ENCODE measurements around the gene MYH7.

Gene MYH7

DNA sequence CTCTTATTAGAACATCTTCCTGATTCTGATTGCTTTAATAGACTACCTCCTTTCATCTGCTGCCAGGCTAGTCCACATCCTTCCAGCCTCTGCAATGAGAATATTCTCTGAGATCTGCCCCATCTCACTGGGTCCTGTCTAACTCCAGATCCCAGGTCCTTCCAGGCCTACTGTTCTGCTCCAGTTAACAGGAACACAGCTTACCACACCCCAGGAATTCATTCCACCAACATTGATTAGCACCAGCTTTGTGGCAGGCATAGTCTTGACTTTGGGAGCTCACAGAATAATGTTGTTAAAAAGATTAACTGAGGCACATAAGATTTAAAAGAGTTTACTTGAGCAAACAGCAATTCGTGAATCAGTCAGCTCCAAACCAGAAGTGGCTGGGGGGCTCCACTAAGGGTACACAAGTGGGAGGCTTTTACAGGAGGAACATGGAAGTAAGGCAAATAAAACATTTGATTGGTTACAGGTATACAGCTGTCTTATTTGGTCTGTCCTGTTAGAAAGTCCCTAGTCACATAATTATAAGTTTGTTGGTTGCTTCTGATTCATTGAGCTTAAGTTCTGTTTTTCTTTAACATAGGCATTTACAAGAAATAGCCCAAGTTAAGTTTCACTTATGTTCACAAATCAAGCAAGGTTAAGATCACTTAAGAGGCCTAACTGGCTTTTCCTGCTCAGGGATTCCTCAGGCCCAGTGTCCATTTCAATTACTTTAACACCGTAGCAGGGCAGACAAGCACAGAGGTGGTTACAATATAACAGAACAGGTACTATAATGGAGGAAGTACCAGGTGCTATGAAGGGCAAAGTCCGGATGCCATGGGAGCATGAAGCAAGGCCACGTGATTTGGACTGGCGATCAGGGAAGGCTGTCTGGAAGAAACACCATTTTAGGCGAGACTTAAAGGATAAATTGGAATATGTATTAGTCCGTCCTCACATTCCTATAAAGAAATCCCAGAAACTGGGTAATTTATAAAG is 12.2 kb upstream of the MYH7 start:
- peak; percentile 84 for FAIRE-seq

DNA sequence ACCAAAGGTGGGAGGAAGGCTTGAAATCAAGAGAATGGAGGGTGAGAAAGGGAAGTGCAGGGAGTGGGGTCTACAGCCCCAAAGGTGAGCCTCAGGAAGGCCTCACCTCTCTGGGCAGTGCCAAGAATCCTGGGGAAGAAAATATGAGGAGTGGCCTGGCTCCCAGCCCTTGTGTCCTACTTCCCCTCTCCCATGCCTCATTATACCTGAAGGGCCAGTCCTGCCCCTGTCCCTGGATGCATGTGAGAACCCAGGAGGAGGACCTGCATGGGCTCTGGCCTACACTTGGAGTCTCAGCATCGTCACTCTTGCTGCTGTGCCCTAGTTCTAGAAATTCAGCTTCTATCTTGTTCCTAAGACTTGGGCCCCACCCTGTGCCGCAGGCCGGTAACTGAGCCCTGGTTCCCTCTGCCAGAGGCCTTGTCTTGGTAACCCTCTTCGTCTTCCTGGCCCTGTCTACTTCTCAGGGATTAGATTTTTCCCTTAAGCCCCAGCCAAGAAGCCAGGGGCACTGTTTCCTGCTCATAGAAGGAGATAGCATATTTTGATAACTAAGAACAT is 10.9 kb upstream of the MYH7 start:
- FAIRE-seq = no peak

DNA sequence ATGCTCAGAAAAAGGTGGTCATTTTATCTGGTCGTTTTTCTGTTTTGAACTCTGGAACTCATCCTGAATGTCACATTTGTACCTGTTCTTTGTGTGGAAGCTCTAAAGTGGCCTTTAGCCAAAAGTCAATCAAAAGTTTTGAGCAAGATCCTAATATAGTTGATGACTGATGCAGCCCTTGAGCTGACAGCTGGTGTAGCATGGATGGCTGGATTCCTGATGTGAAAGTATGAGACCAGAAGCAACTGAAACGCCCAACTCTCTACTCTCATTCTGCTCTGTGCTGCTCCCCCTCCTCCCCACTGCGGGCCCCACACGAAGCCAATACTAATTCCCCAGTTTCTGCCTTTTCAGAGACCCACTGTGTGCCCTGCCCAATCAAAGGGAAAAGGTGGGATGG is 10.3 kb upstream of the MYH7 start:
- FAIRE-seq = no peak

DNA sequence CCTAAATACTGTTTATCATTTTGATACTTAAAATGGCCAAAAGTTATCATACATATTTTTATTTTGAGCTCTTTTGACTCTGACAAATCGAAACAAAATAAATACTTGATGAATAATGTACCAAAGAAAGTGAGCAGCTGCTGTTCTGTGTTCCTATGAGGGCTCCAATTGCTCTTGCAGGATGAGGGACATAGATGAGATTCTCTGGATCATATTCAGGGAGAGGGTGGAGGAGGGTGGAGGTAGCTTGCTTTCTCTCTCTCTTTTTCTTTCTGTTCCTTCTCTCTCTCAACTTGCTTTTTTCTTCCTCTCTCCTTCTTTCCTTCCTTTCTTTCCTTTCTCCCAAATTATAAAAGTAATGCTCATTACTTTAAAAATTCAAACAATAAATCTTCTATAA is 8.9 kb upstream of the MYH7 start:
- FAIRE-seq = no peak

DNA sequence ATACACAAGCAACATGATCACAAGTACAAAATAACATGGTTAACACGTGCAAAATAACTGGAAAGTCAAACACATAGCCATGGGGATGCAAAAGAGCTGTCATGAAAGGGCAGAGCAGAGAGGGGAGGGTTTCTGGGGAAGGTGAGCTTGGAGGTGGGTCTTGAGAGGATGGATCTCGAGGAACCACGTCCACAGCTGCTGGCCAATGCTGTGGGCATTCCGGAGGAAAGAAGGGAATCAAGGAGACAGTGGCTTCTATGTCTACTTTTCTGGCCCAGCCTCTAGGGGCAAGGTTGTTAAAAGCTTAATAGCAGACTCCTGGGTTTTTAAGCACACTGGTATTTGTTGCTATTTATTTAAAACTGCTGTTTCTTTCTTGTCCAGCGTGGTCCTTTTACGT is 8.4 kb upstream of the MYH7 start:
- no peak for FAIRE-seq

DNA sequence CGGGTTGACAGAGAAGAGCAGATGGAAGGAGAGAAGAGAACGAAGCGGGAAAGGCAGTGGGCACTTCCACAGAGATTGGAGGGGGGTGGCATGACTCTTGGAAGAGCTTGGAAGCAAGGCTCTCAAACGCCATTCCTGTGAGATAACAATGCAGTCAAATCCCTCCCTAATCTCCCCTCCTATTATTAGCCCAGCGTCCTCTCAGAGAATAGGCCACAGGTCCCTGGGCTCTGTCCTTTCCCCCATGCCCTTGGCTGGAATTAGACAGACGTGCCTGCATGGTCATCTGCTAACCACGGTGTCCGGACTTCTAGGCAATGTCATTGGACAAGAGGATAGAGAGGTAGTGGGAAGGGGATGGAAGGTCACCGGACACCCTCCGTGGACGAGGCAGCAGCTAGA is 8.0 kb upstream of the MYH7 start:
- FAIRE-seq = no peak

DNA sequence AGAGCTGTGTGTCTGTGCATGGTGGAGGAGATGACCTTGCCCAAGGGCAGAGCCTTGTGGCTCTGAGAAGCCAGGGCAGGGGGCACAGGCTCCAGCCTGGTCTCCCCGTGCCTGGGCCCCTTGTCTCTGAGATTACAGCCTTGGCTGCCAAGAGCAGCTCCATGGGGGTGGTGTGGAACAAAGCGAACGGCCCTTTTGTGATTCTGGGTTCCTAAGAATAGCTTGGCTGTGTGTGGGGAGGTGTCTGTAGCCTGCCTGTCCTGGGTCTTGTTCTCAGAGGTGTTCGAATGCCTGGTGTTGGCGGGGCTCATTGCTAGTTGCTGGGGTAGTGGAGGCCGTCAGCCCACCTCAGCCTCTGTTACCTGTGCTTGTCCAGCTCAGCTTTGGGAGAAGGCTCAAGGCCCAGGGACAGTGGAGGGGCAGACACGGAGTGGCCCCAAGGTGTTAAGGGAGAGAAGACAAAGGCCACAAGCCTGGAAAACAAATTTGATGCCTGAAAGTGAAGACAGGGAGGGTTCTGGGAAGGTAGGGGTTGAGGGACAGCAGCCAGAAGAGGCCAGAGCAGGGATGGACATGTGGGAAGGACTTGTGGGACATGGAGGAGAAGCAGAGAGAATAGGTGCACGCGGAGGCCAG is 7.4 kb upstream of the MYH7 start:
- no peak for FAIRE-seq

DNA sequence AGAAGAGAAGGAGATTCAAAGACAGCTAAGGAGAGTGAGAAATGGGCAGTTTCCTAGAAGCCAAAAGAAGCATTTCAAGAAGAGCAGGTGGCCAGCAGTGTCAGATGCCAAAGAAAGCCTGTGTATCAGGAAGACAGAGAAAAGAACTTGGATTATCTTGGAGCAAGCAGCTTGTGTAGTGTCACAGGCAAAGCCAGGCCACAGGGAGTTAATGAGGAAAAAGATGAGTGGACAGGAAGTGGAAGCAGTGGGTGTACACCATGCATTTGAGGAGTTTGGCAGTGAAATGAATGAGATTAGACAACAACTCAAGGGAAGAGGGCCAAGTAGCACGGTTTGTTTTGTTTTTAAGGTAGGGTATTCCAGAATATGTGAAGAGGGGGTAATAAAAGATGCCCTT is 5.6 kb upstream of the MYH7 start:
- FAIRE-seq = no peak

DNA sequence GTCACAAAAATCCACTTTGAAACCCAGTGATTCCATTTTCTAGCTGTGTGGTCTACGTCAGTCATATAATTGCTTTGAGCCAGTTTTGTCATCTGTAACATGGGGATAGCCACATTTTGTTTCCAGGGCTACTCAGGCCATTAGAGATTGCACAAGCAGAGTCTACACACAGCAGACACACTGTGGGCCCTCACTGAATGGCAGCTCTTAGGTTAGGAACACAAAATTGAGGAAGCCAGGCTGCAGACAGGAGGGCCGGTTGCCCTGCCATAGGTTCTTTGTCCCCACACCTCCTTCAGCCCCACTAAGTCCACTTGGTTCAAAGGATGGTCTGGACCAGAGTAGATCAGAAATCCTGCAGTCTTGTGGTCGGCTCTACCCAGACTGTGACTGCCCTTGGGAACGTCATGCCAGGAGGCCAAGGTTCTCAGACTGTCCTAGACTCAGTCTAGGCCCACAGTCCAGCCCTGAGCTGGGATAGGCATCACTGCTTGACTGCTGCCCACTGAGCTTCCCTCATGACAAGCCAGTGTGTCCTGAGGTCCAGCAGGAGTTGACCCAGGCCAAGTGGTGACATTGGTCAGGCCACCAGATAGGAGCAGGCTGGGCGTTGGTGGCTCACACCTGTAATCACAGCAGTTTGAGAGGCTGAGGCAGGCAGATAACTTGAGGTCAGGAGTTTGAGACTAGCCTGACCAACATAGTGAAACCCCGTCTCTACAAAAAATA is 3.8 kb upstream of the MYH7 start:
- no peak for FAIRE-seq

DNA sequence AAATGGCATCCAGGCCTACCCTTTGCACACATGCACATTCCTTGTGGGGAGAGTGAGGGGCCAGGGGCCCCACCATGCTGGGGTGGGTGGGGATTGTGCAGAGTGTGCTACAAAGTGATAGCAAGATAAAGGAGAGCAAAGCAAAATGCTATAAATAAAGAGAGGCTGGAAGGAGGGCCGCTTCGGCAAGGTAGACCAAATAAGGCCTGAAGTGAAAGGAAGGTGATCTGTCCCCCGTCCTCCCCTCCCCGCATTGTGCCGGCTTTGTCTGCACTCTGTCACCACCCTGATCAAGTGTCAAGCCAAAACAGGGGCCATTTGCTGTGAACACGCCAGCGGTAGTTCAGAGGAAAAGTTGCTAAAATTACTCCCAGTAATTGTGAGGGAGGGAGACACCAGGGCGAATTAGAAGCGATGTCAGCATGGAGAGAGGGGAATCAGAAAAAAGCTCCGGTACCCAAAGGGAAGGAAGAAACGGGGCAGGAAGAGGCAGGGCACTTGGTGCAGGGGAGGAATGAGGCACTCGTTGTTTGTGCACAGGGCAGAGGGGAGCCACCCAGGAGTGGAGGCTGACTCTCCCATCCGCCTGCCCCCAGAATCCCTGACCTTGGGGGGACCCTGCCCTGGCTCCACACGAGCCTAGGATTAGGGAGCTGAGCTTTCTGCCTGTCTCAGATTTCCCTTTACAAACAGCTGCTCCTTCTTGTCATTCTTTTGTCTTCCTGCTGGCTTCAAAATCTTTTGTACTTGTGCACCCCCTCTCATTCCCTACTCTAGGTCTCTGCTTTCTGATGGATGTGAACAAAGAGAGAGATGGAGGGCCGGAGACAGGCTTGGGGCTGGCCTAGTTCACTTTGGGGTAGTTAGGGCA is 2.9 kb upstream of the MYH7 start:
- no peak for FAIRE-seq

DNA sequence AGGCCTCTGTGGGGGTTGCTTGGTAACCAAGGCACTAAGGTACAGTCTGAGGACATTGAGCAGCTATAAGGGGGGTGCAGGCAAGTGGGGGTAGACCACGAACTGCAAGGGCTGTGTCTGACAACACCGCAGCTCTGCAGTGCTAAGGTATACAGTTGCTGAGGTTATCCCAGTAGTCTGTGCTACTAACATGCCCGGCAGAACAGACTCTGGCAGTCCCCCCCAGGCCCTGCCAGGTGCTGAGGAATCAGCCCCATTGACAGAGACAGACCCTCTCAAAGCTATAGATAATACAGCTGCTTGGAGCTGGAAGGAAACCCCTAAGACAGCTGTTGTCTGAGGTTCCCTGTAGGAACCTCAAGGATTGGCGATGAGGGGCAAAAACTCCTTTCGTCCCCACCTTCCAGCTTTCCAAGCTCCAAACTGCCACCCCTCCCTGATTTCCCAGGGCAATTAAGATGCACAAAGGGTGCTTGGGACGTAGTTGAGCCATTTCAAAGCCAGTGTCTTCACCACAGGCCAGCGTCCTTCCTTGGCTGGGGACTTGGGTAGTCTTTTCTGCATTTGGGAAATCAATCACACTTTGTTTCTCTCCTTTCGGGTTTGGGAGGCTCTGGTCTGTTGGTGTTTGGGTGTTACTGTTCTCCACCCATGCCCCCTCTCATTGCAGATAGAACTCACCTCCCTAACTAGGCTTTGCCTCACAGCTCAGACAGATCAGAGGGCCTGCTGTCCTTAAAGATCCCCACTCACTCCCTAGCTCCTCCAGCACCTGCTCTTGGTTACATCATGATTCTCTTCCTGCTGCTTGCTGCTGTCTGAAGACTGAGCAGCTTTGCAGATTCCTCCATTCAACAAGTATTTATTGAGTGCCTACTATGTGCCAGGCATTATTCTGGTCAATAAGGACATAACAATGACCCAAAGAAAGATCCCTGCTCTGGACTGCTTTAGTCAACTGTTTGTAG is 2.0 kb upstream of the MYH7 start:
- FAIRE-seq = no peak

DNA sequence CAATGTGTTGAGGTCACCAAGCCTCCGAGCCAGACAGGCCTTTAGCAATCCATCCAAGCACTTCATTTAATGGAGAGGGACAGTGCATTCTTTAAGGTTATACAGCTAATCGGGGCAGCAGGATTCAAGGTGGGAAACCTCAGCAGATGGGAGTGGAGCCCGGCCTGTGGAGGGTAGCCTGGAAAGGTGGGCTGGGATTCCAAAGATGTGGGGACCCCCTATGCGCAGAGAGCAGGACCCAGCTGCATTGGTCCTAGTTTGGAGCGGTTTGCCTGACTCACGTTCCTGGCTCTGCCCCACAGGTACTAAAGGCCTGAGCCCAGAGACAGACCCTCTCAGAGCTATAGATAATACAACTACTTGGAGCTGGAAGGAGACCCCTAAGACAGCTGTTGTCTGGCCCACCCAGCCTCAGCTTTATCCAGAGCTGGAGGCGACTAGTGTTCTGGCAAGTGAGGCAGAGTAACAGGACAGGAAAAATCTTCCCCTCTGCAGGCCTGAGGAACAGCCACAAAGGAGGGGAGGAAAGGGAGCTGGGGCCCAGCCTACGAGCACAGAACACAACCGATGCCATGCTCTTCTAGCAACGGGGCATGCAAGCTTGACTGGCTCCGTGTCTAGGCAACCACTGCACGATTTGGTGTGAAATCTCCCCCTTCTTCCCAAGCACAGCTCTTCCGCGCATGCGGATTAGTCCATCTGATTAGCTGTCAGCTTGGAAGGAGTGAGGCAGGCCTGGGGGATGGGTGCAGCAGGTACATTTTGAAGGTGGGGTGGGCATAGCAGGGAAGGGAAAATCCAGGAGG is 1.1 kb upstream of the MYH7 start:
- FAIRE-seq = peak; percentile 89

DNA sequence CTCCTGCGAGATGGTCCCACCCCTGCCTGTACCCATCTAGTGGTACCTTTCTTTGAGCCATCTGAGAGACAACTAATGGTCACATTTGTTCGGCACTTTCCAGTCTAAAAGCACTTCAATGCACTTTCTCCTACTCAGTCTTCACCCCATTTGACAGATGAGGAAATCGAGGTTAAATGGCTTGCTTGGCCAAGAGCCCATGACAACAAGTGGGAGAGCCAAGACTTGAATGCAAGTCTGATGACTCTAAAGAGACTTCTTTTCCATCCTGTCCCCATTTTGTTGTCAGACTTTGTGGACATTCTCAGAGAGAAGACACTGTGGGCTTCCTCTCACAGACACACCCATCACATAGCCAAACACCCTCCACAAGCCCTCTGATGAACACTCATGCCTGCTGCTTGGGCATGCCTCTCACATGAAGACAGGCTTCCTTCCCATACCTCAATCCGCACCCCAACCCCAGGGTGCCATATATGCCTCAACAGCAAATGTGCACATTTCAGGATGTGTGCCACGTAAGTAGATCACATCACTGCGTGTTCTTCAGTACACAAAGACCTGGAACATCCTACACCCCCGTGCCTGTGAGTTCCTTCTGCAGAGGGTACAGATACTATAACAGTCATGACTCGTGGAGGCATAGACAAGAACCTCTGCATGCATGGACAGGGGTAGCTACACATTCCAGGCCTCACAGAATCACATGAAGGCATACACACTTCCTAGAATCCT is 805 bp downstream of the MYH7 start:
- FAIRE-seq = no peak

DNA sequence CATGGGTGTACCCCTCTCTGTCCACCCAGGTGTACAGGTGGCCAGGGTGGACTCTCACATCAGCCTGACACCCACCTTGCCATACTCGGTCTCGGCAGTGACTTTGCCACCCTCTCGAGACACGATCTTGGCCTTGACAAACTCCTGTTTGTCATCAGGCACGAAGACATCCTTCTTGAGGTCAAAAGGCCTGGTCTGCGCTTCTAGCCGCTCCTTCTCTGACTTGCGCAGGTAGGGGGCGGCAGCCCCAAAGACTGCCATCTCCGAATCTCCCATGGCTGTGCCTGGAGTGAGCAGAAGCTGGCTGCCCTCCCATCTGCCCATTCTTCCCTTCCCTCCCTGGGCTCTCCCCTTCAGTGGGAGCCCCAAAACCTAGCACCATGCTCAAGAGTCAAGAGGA is 2.0 kb downstream of the MYH7 start:
- no peak for FAIRE-seq

DNA sequence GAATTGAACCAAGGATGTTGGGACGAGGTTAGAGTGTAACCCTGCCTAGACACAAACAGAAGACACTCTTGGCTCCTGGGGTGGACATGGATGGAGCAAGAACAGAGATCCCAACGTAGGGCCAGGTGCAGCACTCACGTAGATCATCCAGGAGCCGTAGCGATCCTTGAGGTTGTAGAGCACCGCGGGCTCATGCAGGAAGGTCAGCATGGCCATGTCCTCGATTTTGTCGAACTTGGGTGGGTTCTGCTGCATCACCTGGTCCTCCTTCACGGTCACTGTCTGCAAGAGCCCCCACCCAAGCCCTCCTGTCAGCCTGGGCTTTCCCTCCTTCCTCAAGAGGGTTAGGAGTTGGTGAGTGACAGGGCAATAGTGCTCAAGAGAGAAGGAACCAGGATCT is 2.5 kb downstream of the MYH7 start:
- no peak for FAIRE-seq

DNA sequence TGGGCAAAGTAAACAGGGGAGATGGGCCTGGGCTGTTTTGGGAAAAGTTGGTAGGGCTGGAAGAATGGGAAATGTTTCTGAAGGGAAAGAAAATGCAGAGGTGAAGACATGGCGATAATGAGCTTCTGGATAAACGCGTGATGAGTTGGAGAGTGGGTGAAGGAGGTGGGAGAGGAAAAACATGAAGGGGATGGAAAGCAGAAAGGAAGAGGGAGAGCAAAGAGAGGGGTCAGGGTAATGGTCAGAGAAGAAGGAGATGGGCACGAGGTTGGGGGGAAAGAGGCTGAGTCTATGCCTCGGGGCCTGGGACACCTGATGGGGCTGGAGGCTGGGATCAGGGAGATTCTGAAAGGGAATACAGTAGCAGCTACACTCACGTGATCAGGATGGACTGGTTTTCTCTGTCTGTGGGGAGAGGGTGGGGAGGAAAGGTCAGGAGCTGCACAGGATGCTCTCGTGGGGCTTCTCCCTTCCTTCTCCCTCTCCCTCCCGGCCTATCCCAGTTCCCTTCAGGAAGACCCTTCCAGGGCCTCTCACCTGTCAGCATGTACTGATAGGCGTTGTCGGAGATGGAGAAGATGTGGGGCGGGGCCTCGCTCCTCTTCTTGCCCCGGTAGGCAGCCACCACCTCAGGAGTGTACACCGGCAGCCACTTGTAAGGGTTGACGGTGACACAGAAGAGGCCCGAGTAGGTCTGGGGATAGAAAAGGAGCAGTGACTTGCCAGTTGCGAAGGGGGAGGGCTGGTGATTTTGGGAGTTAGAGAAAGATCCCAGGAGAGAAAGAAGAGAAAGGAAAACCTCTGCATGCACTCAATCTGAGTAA is 3.1 kb downstream of the MYH7 start:
- no peak for FAIRE-seq

DNA sequence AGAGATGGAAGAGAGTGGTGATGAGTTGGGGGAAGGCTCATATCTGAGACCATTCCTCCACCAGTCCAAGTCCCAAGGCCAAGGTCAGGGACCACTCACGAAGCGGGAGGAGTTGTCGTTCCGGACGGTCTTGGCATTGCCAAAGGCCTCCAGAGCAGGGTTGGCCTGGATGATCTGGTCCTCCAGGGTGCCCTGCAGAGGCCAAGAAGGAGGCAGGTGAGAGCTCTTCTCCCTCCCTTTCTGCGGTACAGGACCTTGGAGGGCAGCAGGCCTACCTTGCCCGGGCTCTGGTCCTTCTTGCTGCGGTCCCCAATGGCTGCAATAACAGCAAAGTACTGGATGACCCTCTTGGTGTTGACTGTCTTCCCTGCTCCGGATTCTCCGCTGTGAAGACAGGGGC is 4.0 kb downstream of the MYH7 start:
- FAIRE-seq = no peak

DNA sequence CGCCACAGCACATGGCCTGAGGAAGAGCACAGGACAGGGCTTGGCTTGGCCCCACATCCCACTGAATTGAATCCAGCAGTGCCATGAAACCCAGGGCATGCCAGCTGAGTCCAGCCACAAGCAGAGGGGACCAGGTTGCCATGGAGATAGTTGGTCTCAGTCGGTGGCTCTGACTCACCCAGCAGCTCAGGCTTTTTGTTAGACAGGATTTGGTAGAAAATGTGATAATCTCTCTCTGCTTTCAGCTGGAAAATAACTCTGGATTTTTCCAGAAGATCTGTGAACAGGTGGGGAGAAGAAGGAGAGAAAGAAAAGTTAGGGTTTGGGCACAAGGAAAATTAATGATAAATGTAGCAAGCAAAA is 4.8 kb downstream of the MYH7 start:
- no peak for FAIRE-seq
